H9 (cell line): Measurements from ENCODE around the gene TEX19. TPM values are rescaled to one million over a fixed set of nuclear protein-coding genes. Genes with fewer than 3 reads are reported as not detected.
A peak's percentile ranks its signal among the peaks of the same experiment; 100 is the strongest.

ENCODE experiments used
- DNase-seq: peaks from one replicate; pipeline ENCODE4 v3.0.0-alpha.2; 2017
- H2AFZ ChIP-seq: one replicate; pipeline ENCODE4 v1.6.1; 2013; ENCODE audit warnings: mild to moderate bottlenecking, low read length, control low read depth, moderate library complexity
- H2AK5ac ChIP-seq: 2 replicates; pipeline ENCODE4 v1.6.1; 2013; ENCODE audit warnings: low read length, control low read depth, mixed read lengths; ENCODE audit not compliant: insufficient read length
- H2BK120ac ChIP-seq: one replicate; pipeline ENCODE4 v1.6.1; 2013; ENCODE audit warnings: low read depth, mild to moderate bottlenecking, low read length, control low read depth, inconsistent platforms; ENCODE audit not compliant: poor library complexity, severe bottlenecking
- H2BK12ac ChIP-seq: 2 replicates; pipeline ENCODE4 v1.6.1; 2013; ENCODE audit warnings: low read length, control low read depth, mixed read lengths, low read depth; ENCODE audit not compliant: insufficient read length
- H2BK15ac ChIP-seq: 2 replicates; pipeline ENCODE4 v1.6.1; 2013; ENCODE audit warnings: low read depth, low read length, control low read depth
- H2BK20ac ChIP-seq: one replicate; pipeline ENCODE4 v1.6.1; 2013; ENCODE audit warnings: low read depth, mild to moderate bottlenecking, low read length, control low read depth, inconsistent platforms; ENCODE audit not compliant: poor library complexity, severe bottlenecking
- H2BK5ac ChIP-seq: 2 replicates; pipeline ENCODE4 v1.6.1; 2013; ENCODE audit warnings: low read length, control low read depth, mixed read lengths; ENCODE audit not compliant: insufficient read length
- H3K14ac ChIP-seq: 2 replicates; pipeline ENCODE4 v1.6.1; 2013; ENCODE audit warnings: low read length, control low read depth; ENCODE audit not compliant: insufficient read depth
- H3K18ac ChIP-seq: 2 replicates; pipeline ENCODE4 v1.6.1; 2013; ENCODE audit warnings: low read depth, mild to moderate bottlenecking, mixed read lengths, low read length, control low read depth; ENCODE audit not compliant: insufficient read length
- H3K23ac ChIP-seq: 2 replicates; pipeline ENCODE4 v1.6.1; 2013; ENCODE audit warnings: low read length, control low read depth, mixed read lengths, low read depth; ENCODE audit not compliant: insufficient read length
- H3K23me2 ChIP-seq: 2 replicates; pipeline ENCODE4 v1.6.1; 2013; ENCODE audit warnings: low read depth, mild to moderate bottlenecking, mixed read lengths, low read length, control low read depth; ENCODE audit not compliant: insufficient read length, poor library complexity, severe bottlenecking
- H3K27ac ChIP-seq: 2 replicates; pipeline ENCODE4 v1.5.1; 2013; ENCODE audit warnings: low read length, control low read depth, mixed read lengths, low read depth; ENCODE audit not compliant: insufficient read length
- H3K27me3 ChIP-seq: 2 replicates; pipeline ENCODE4 v1.6.1; 2013; ENCODE audit warnings: low read length, control low read depth, inconsistent platforms; ENCODE audit not compliant: insufficient read depth
- H3K4ac ChIP-seq: 2 replicates; pipeline ENCODE4 v1.6.1; 2013; ENCODE audit warnings: low read depth, mild to moderate bottlenecking, control low read depth, inconsistent platforms, low read length, moderate library complexity
- H3K4me1 ChIP-seq: 2 replicates; pipeline ENCODE4 v1.6.1; 2013; ENCODE audit warnings: low read length, control low read depth, inconsistent platforms; ENCODE audit not compliant: insufficient read depth
- H3K4me2 ChIP-seq: 2 replicates; pipeline ENCODE4 v1.6.1; 2013; ENCODE audit warnings: low read length, control low read depth, mixed read lengths; ENCODE audit not compliant: insufficient read length, insufficient read depth
- H3K56ac ChIP-seq: 2 replicates; pipeline ENCODE4 v1.6.1; 2013; ENCODE audit warnings: low read depth, mild to moderate bottlenecking, mixed read lengths, low read length, control low read depth; ENCODE audit not compliant: insufficient read length
- H3K79me1 ChIP-seq: 2 replicates; pipeline ENCODE4 v1.6.1; 2013; ENCODE audit warnings: low read depth, mild to moderate bottlenecking, moderate library complexity, low read length, control low read depth, inconsistent platforms; ENCODE audit not compliant: insufficient read depth, poor library complexity, severe bottlenecking
- H3K79me2 ChIP-seq: 2 replicates; pipeline ENCODE4 v1.6.1; 2013; ENCODE audit warnings: low read length, control low read depth, inconsistent platforms; ENCODE audit not compliant: insufficient read depth
- H3K9ac ChIP-seq: 2 replicates; pipeline ENCODE4 v1.6.1; 2013; ENCODE audit warnings: low read length, control low read depth, mixed read lengths; ENCODE audit not compliant: insufficient read length; ENCODE audit errors: extremely low read depth
- H3K9me3 ChIP-seq: one replicate; pipeline ENCODE4 v1.6.1; 2013; ENCODE audit warnings: low read depth, low read length, inconsistent platforms; ENCODE audit not compliant: control insufficient read depth
- H3T11ph ChIP-seq: one replicate; pipeline ENCODE4 v1.6.1; 2013; ENCODE audit warnings: mild to moderate bottlenecking, low read length, control low read depth, inconsistent platforms
- H4K20me1 ChIP-seq: one replicate; pipeline ENCODE4 v1.6.1; 2013; ENCODE audit not compliant: control insufficient read depth, insufficient read length, insufficient read depth
- H4K5ac ChIP-seq: 2 replicates; pipeline ENCODE4 v1.6.1; 2013; ENCODE audit warnings: low read depth, mild to moderate bottlenecking, mixed read lengths, low read length, control low read depth; ENCODE audit not compliant: insufficient read length
- H4K8ac ChIP-seq: replicated peaks from 2 replicates; pipeline ENCODE4 v1.6.1; 2013; ENCODE audit warnings: low read length, control low read depth, mixed read lengths, low read depth; ENCODE audit not compliant: insufficient read length
- H4K91ac ChIP-seq: 2 replicates; pipeline ENCODE4 v1.6.1; 2013; ENCODE audit warnings: low read depth, mild to moderate bottlenecking, moderate library complexity, mixed read lengths, low read length, control low read depth; ENCODE audit not compliant: insufficient read length
- H3K27ac Mint-ChIP-seq, 3 experiments: 2 replicates in 2 of 3; 3 replicates in 1 of 3; pipeline ENCODE4 v1.8.0; 2020 to 2021; ENCODE audit warnings: mixed read lengths in 3 of 3, mild to moderate bottlenecking in 1 of 3, moderate library complexity in 1 of 3
- H3K27me3 Mint-ChIP-seq: 2 replicates; pipeline ENCODE4 v1.8.0; 2021; ENCODE audit warnings: low read depth, mild to moderate bottlenecking, moderate library complexity, mixed read lengths
- H3K36me3 Mint-ChIP-seq, 3 experiments: 2 replicates in 2 of 3; 3 replicates in 1 of 3; pipeline ENCODE4 v1.8.0; 2020 to 2021; ENCODE audit warnings: low read depth in 3 of 3, mixed read lengths in 3 of 3; ENCODE audit not compliant: insufficient read depth in 1 of 3
- H3K4me1 Mint-ChIP-seq, 2 experiments: 2 replicates each; pipeline ENCODE4 v1.8.0; 2020; ENCODE audit warnings: mixed read lengths in 2 of 2
- H3K4me3 Mint-ChIP-seq, 2 experiments: 2 replicates in 1 of 2; 3 replicates in 1 of 2; pipeline ENCODE4 v1.8.0; 2020 to 2021; ENCODE audit warnings: mild to moderate bottlenecking in 2 of 2, mixed read lengths in 2 of 2, moderate library complexity in 1 of 2
- H3K9me3 Mint-ChIP-seq, 2 experiments: 2 replicates in 1 of 2; 3 replicates in 1 of 2; pipeline ENCODE4 v1.8.0; 2020; ENCODE audit warnings: mild to moderate bottlenecking in 2 of 2, mixed read lengths in 2 of 2, moderate library complexity in 1 of 2
- CTCF ChIP-seq: fragments of 200-600 bp; sonication (generic); conservative IDR thresholded peaks from 3 replicates; pipeline ENCODE4 v1.8.0; 2021; ENCODE audit warnings: antibody characterized with exemption, mild to moderate bottlenecking
- WGBS: extraction: QIAGEN DNeasy Blood & Tissue Kit; methylation state at CpG from one replicate; pipeline ENCODE4 v1.1.7; 2013; ENCODE audit warnings: missing lambda C conversion rate, low lambda C conversion rate, mixed read lengths; ENCODE audit not compliant: insufficient read length; ENCODE audit errors: extremely low coverage; 5-methylcytosine and 5-hydroxymethylcytosine counted together
- total RNA-seq: library from RNA; stranded (reverse); gene quantifications from 2 replicates; pipeline ENCODE4 v1.2.1, GENCODE V29; 2021

The TEX19 gene
- total RNA-seq, 1 experiment from 2014 or later = 1.4 TPM

GRCh38 chr17:82384730-82385481 lies 25.9 kb downstream of the TEX19 start:
- H4K20me1 ChIP-seq = no peaks in the 10 kb centered on the region
- no peak overlapping the region for H3K27ac Mint-ChIP-seq
- peaks cover 6 to 16% of the 10 kb centered on the region in 2 experiments for H3K4me1 Mint-ChIP-seq
- no peaks in the 10 kb centered on the region for H3K79me2 ChIP-seq
- no peak overlapping the region for H2AK5ac ChIP-seq
- H3K23me2 ChIP-seq = no peaks in the 10 kb centered on the region
- no peak overlapping the region for H2BK120ac ChIP-seq
- no peak overlapping the region for H3K4ac ChIP-seq
- H3K9ac ChIP-seq = no peak overlapping the region
- H2BK5ac ChIP-seq = no peak overlapping the region
- H4K91ac ChIP-seq = no peak overlapping the region
- no peak overlapping the region for H3K4me3 Mint-ChIP-seq
- peak; percentile 33; the same call in 2 of the 3 replicates for TF ChIP-seq CTCF
- no peak overlapping the region for H3K14ac ChIP-seq
- WGBS = no CpG with 5 or more reads among the region's 26 CpGs
- H4K8ac ChIP-seq = no peak overlapping the region
- no peak overlapping the region for H3T11ph ChIP-seq
- H2BK12ac ChIP-seq = no peak overlapping the region
- no peak overlapping the region for H2BK15ac ChIP-seq
- H3K23ac ChIP-seq = no peak overlapping the region
- H2BK20ac ChIP-seq = no peak overlapping the region
- peaks cover 22% of the 10 kb centered on the region for H3K27me3 Mint-ChIP-seq
- H3K36me3 Mint-ChIP-seq = peaks cover 0 to under 1% (median 0%) of the 10 kb centered on the region in 3 experiments; a peak in 1 of 7 replicates
- H3K27ac ChIP-seq = no peak overlapping the region
- H3K79me1 ChIP-seq = no peaks in the 10 kb centered on the region
- H3K9me3 Mint-ChIP-seq = no peaks in the 10 kb centered on the region; a peak in 1 of 5 replicates
- H3K27me3 ChIP-seq = no peaks in the 10 kb centered on the region
- no peaks in the 10 kb centered on the region for H3K4me1 ChIP-seq
- H3K9me3 ChIP-seq = no peaks in the 10 kb centered on the region
- DNase-seq = peak; percentile 64
- H3K56ac ChIP-seq = no peak overlapping the region
- H3K18ac ChIP-seq = no peak overlapping the region
- H2AFZ ChIP-seq = no peak overlapping the region
- H4K5ac ChIP-seq = no peak overlapping the region
- H3K4me2 ChIP-seq = no peak overlapping the region
